ENCODE results near the gene HS3ST2. TPM values are rescaled to one million over a fixed set of nuclear protein-coding genes. Genes with fewer than 3 reads are reported as not detected.
"Not testable (repeated sequence)": the region's sequence is repeated elsewhere in the genome, so short reads cannot be mapped to it uniquely, and the experiment has no call there.

The HS3ST2 gene
- total RNA-seq, 1 experiment from 2014 or later: not detected

DNA sequence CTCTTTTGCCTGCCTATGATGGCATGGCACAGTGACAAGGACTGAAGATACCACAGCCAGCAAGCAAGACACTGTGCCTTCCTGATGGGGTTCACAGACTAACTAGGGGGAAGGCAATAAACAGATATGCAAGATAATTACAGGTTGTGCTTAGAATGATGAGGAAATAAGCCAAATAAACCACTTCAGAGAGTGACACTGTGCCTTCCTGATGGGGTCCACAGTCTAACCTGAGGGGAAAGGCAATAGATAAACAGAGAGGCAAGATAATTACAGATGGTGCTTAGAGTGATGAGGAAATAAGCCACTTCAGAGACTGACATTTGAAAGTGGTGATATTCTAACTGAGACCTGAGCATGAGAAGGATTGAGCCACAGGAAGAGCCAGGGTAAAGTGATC is 84.2 kb downstream of the HS3ST2 start:
- H3K4me3 Mint-ChIP-seq (ENCODE audit: low read depth, unreplicated experiment): no peak overlapping the region
- H3K36me3 Mint-ChIP-seq (ENCODE audit: insufficient read depth, unreplicated experiment): no peaks in the 10 kb centered on the region
- no peak overlapping the region for H3K27ac Mint-ChIP-seq (ENCODE audit: unreplicated experiment)
- TF ChIP-seq, protein P1, sequence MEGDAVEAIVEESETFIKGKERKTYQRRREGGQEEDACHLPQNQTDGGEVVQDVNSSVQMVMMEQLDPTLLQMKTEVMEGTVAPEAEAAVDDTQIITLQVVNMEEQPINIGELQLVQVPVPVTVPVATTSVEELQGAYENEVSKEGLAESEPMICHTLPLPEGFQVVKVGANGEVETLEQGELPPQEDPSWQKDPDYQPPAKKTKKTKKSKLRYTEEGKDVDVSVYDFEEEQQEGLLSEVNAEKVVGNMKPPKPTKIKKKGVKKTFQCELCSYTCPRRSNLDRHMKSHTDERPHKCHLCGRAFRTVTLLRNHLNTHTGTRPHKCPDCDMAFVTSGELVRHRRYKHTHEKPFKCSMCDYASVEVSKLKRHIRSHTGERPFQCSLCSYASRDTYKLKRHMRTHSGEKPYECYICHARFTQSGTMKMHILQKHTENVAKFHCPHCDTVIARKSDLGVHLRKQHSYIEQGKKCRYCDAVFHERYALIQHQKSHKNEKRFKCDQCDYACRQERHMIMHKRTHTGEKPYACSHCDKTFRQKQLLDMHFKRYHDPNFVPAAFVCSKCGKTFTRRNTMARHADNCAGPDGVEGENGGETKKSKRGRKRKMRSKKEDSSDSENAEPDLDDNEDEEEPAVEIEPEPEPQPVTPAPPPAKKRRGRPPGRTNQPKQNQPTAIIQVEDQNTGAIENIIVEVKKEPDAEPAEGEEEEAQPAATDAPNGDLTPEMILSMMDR (IDR thresholded peaks at IDR 0.05; ENCODE audit: unreplicated experiment): no peak
- H3K4me1 Mint-ChIP-seq (ENCODE audit: low read depth, unreplicated experiment): no peaks in the 10 kb centered on the region
- CTCF ChIA-PET: no interaction called here
- peaks cover 11% of the 10 kb centered on the region for H3K27me3 Mint-ChIP-seq (ENCODE audit: unreplicated experiment)
- no TSS peak for BruUV-seq (replicated peaks)
- intact Hi-C loops (cut with micrococcal nuclease; ENCODE audit: unreplicated experiment): loop anchor here (1.0 to 5.0 kb wide), 3 partner anchors 79 to 534 kb away; no protein-coding TSS in a partner anchor
- no peak for DNase-seq
- H3K9me3 Mint-ChIP-seq (ENCODE audit: low read depth, unreplicated experiment): no peaks in the 10 kb centered on the region

DNA sequence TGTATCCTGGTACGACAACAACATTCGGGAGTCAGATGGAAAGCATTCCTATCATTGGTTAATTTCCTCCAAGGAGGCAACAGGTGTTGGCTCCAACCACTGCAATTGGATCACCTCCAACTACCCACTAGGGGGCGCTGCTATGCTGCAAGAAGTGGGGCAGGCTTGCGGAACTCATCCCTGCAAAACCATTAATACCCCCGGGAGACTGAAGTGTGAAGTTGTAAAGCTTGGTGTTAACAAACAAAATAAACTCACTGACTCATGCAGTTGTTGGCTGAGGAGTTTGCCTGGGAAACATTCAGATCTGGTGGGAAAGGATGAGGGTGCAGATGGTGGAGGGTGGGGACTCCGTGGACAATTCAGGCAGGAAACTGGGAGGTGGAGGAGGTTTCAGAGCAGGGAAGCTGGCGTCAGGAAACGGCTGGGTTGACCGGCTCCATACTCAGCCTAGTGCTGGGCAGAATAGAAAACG is 84.9 kb downstream of the HS3ST2 start:
- Mint-ChIP-seq H3K4me3 (ENCODE audit: low read depth, unreplicated experiment) (no peak overlapping the region), H3K4me1 (ENCODE audit: low read depth, unreplicated experiment) (no peaks in the 10 kb centered on the region), H3K36me3 (ENCODE audit: insufficient read depth, unreplicated experiment) (no peaks in the 10 kb centered on the region), H3K9me3 (ENCODE audit: low read depth, unreplicated experiment) (no peaks in the 10 kb centered on the region), H3K27me3 (ENCODE audit: unreplicated experiment) (peaks cover 17% of the 10 kb centered on the region), H3K27ac (ENCODE audit: unreplicated experiment) (no peak overlapping the region)
- intact Hi-C loops (cut with micrococcal nuclease; ENCODE audit: unreplicated experiment): loop anchor here (1.0 to 5.0 kb wide), 3 partner anchors 78 to 533 kb away; no protein-coding TSS in a partner anchor
- BruUV-seq (replicated peaks): no TSS peak
- TF ChIP-seq, protein P1 (IDR thresholded peaks at IDR 0.05; ENCODE audit: unreplicated experiment): peak; percentile 88
- DNase-seq: peak; percentile 86
- CTCF ChIA-PET: interaction anchor here (0.8 to 2.0 kb wide), 4 partner anchors 37 to 161 kb away, joined by 3 to 13 read pairs (median 8); no protein-coding TSS in a partner anchor

DNA sequence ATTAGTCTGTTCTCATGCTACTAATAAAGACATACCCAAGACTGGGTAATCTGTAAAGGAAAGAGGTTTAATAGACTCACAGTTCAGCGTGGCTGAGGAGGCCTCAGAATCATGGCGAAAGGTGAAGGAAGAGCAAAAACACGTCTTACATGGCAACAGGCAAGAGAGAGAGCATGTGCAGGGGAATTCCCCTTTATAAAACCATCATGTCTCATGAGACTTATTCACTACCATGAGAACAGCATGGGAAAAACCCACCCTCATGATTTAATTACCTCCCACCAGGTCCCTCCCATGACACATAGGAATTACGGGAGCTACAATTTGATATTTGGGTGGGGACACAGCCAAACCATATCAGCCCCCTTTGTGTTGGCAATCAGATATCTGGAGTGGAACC is 85.6 kb downstream of the HS3ST2 start:
- H3K27ac Mint-ChIP-seq (ENCODE audit: unreplicated experiment); H3K36me3 Mint-ChIP-seq (ENCODE audit: insufficient read depth, unreplicated experiment); BruUV-seq (replicated peaks); H3K4me3 Mint-ChIP-seq (ENCODE audit: low read depth, unreplicated experiment); DNase-seq; H3K4me1 Mint-ChIP-seq (ENCODE audit: low read depth, unreplicated experiment); H3K9me3 Mint-ChIP-seq (ENCODE audit: low read depth, unreplicated experiment): not testable (repeated sequence)
- peaks cover 17% of the 10 kb centered on the region for H3K27me3 Mint-ChIP-seq (ENCODE audit: unreplicated experiment)
- intact Hi-C loops (cut with micrococcal nuclease; ENCODE audit: unreplicated experiment): loop anchor here (5.0 kb wide), 2 partner anchors 78 to 533 kb away; no protein-coding TSS in a partner anchor
- CTCF ChIA-PET: interaction anchor here (0.8 to 2.0 kb wide), 4 partner anchors 36 to 161 kb away, joined by 3 to 13 read pairs (median 8); no protein-coding TSS in a partner anchor

DNA sequence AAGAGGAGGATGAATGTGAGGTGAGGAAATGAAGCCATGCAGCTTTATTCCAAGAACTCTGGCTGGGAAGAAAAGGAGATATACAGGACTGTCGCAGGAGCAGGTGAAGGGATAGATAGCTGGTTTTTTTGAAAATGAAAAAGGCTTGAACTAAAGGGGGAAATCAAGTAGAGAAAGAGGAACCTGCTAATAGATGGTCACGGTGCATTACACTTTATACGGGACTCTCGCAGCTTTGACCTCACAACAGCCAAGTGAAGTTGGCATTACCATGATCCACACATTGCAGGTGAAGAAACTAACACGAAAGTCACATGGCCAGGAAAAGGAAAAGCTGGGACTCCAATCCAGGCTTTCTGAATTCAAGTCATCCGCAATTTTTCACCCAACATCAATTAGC is 86.9 kb downstream of the HS3ST2 start:
- H3K4me1 Mint-ChIP-seq (ENCODE audit: low read depth, unreplicated experiment): no peaks in the 10 kb centered on the region
- peaks cover 30% of the 10 kb centered on the region for H3K27me3 Mint-ChIP-seq (ENCODE audit: unreplicated experiment)
- no peak for DNase-seq
- no TSS peak for BruUV-seq (replicated peaks)
- no peaks in the 10 kb centered on the region for H3K9me3 Mint-ChIP-seq (ENCODE audit: low read depth, unreplicated experiment)
- H3K36me3 Mint-ChIP-seq (ENCODE audit: insufficient read depth, unreplicated experiment): no peaks in the 10 kb centered on the region
- H3K4me3 Mint-ChIP-seq (ENCODE audit: low read depth, unreplicated experiment): no peak overlapping the region
- CTCF ChIA-PET: interaction anchor here (1.0 to 2.0 kb wide), 3 partner anchors 10 to 160 kb away, joined by 3 to 12 read pairs (median 4); no protein-coding TSS in a partner anchor
- H3K27ac Mint-ChIP-seq (ENCODE audit: unreplicated experiment): no peak overlapping the region
- TF ChIP-seq, protein P1 (IDR thresholded peaks at IDR 0.05; ENCODE audit: unreplicated experiment): no peak
- intact Hi-C loops (cut with micrococcal nuclease; ENCODE audit: unreplicated experiment): no loop called here

DNA sequence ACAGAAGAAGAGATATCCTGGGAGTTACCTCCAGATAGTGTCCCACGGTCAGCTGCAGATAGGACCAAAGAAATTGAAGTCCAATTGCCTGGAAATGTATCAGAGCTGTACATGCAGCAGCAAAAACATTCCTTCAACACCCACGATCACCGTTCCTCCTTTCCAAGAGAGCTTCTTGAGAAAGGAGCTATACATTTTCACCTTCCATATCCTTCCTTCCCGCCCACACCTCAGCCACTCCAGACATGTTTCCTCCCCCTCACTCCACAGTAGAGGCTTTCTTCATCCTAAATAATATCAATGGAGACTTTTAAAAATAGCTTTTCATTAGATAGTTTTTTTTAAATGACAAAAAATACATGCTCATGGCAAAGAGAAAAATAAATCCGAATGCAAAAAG is 87.6 kb downstream of the HS3ST2 start:
- no peak for DNase-seq
- Mint-ChIP-seq H3K36me3 (ENCODE audit: insufficient read depth, unreplicated experiment) (no peaks in the 10 kb centered on the region), H3K4me3 (ENCODE audit: low read depth, unreplicated experiment) (no peak overlapping the region), H3K27ac (ENCODE audit: unreplicated experiment) (no peak overlapping the region), H3K4me1 (ENCODE audit: low read depth, unreplicated experiment) (no peaks in the 10 kb centered on the region), H3K9me3 (ENCODE audit: low read depth, unreplicated experiment) (no peaks in the 10 kb centered on the region), H3K27me3 (ENCODE audit: unreplicated experiment) (peaks cover 36% of the 10 kb centered on the region)
- CTCF ChIA-PET: interaction anchor here (0.6 to 1.4 kb wide), 3 partner anchors 8 to 18 kb away, joined by 3 to 4 read pairs (median 3); no protein-coding TSS in a partner anchor
- BruUV-seq (replicated peaks): no TSS peak
- TF ChIP-seq, protein P1 (IDR thresholded peaks at IDR 0.05; ENCODE audit: unreplicated experiment): no peak
- intact Hi-C loops (cut with micrococcal nuclease; ENCODE audit: unreplicated experiment): no loop called here
